CD14-positive monocyte (primary cell): ENCODE results near the gene R3HDM1. TPM values are rescaled to one million over a fixed set of nuclear protein-coding genes. Genes with fewer than 3 reads are reported as not detected.

ENCODE experiments used
- DNase-seq, 3 donors: peaks; one replicate each; pipeline ENCODE4 v3.0.0-alpha.2; 2011 to 2022
- H2AFZ ChIP-seq: 2 replicates; pipeline ENCODE4 v1.6.0; 2012; ENCODE audit warnings: mild to moderate bottlenecking, low read depth, low read length, inconsistent platforms; ENCODE audit not compliant: insufficient read depth, poor library complexity, severe bottlenecking
- H3K27ac ChIP-seq, 2 donors: 1 replicate in 1 of 2; 2 replicates in 1 of 2; pipeline ENCODE4 v1.5.1; 2012 to 2013; ENCODE audit warnings: low read length in 2 of 2, control low read depth in 1 of 2, inconsistent platforms in 1 of 2, low read depth in 1 of 2, mild to moderate bottlenecking in 1 of 2
- H3K27me3 ChIP-seq, 2 donors: one replicate each; pipeline versions ENCODE4 v1.6.0 to v1.6.1; 2011 to 2013; ENCODE audit warnings: low read length in 2 of 2; ENCODE audit not compliant: control insufficient read depth in 2 of 2, insufficient read depth in 2 of 2
- H3K36me3 ChIP-seq, 2 donors: replicated peaks in 1 of 2; 1 replicate in 1 of 2; 2 replicates in 1 of 2; pipeline versions ENCODE4 v1.5.1 to v1.6.1; 2012 to 2013; ENCODE audit warnings: low read length in 2 of 2, control low read depth in 1 of 2, inconsistent platforms in 1 of 2, mild to moderate bottlenecking in 1 of 2; ENCODE audit not compliant: insufficient read depth in 2 of 2, control insufficient read depth in 1 of 2
- H3K4me1 ChIP-seq, 2 donors: 1 replicate in 1 of 2; 2 replicates in 1 of 2; pipeline versions ENCODE4 v1.5.1 to v1.6.1; 2012 to 2013; ENCODE audit warnings: low read length in 2 of 2, control low read depth in 1 of 2, inconsistent platforms in 1 of 2, mild to moderate bottlenecking in 1 of 2, moderate library complexity in 1 of 2; ENCODE audit not compliant: insufficient read depth in 2 of 2, control insufficient read depth in 1 of 2
- H3K4me2 ChIP-seq: replicated peaks from 2 replicates; pipeline ENCODE3; 2012; ENCODE audit warnings: low read length, moderate library complexity, mild to moderate bottlenecking; ENCODE audit not compliant: poor library complexity, severe bottlenecking; ENCODE audit errors: extremely low read depth
- H3K4me3 ChIP-seq, 3 experiments: fragments of 200-600 bp in 1 of 3; sonication (generic) in 1 of 3; replicated peaks in 1 of 3; 1 replicate in 2 of 3; 2 replicates in 1 of 3; pipeline ENCODE4 v1.5.1; 2011 to 2013; ENCODE audit warnings: low read length in 3 of 3, mild to moderate bottlenecking in 3 of 3, control low read depth in 2 of 3, low read depth in 2 of 3, inconsistent platforms in 1 of 3, moderate library complexity in 1 of 3
- H3K79me2 ChIP-seq: 2 replicates; pipeline ENCODE4 v1.6.0; 2012; ENCODE audit warnings: mild to moderate bottlenecking, control low read depth, inconsistent platforms, low read length, moderate library complexity; ENCODE audit not compliant: insufficient read depth
- H3K9ac ChIP-seq: 2 replicates; pipeline ENCODE4 v1.6.0; 2017; ENCODE audit warnings: low read length, mild to moderate bottlenecking; ENCODE audit not compliant: insufficient read depth, poor library complexity, severe bottlenecking
- H3K9me3 ChIP-seq, 2 donors: replicated peaks in 1 of 2; 1 replicate in 1 of 2; 2 replicates in 1 of 2; pipeline versions ENCODE4 v1.5.1 to v1.6.1; 2012 to 2013; ENCODE audit warnings: low read length in 2 of 2, control low read depth in 1 of 2; ENCODE audit not compliant: control insufficient read depth in 1 of 2, insufficient read depth in 1 of 2
- H4K20me1 ChIP-seq: 2 replicates; pipeline ENCODE4 v1.6.0; 2012; ENCODE audit warnings: mild to moderate bottlenecking, low read length, control low read depth, moderate library complexity; ENCODE audit not compliant: insufficient read depth
- H3K27ac Mint-ChIP-seq, 7 donors: one replicate each; pipeline ENCODE4 v1.8.0; 2020; ENCODE audit warnings: mild to moderate bottlenecking in 7 of 7, mixed read lengths in 7 of 7, moderate library complexity in 6 of 7, inconsistent platforms in 2 of 7
- H3K27me3 Mint-ChIP-seq, 3 donors: one replicate each; pipeline ENCODE4 v1.8.0; 2021 to 2022; ENCODE audit warnings: low read depth in 3 of 3, mild to moderate bottlenecking in 3 of 3, mixed read lengths in 3 of 3, moderate library complexity in 3 of 3, inconsistent platforms in 1 of 3
- H3K36me3 Mint-ChIP-seq, 2 donors: one replicate each; pipeline ENCODE4 v1.8.0; 2020; ENCODE audit warnings: mixed read lengths in 2 of 2, inconsistent platforms in 1 of 2, mild to moderate bottlenecking in 1 of 2
- H3K4me1 Mint-ChIP-seq: one replicate; pipeline ENCODE4 v1.8.0; 2020; ENCODE audit warnings: mild to moderate bottlenecking, mixed read lengths
- H3K4me3 Mint-ChIP-seq, 2 donors: one replicate each; pipeline ENCODE4 v1.8.0; 2020; ENCODE audit warnings: mild to moderate bottlenecking in 2 of 2, mixed read lengths in 2 of 2, moderate library complexity in 1 of 2
- H3K9me3 Mint-ChIP-seq, 7 donors: one replicate each; pipeline ENCODE4 v1.8.0; 2020 to 2022; ENCODE audit warnings: mixed read lengths in 7 of 7, mild to moderate bottlenecking in 6 of 7, moderate library complexity in 6 of 7, inconsistent platforms in 2 of 7
- WGBS: methylation state at CpG from one replicate; pipeline ENCODE4 v1.1.5; 2013; ENCODE audit warnings: missing lambda C conversion rate; ENCODE audit not compliant: insufficient coverage; 5-methylcytosine and 5-hydroxymethylcytosine counted together
- intact Hi-C, 2 donors: fragments of 100-400 bp; cut with micrococcal nuclease; formaldehyde crosslinking; loops; one replicate each; pipeline versions ENCODE4 v1.15.0 to v1.15.1; 2023
- polyA plus RNA-seq, 3 donors: library from polyadenylated mRNA; depleted of rRNA in 1 of 3; unstranded in 2 of 3; stranded (reverse) in 1 of 3; fragments of 300-500 nt in 2 of 3; fragments of >200 nt in 1 of 3; fragmentation: Illumina TruSeq in 2 of 3; gene quantifications; 1 replicate in 2 of 3; 2 replicates in 1 of 3; pipeline ENCODE4 v1.2.3, GENCODE V29; 2012 to 2021
- TF ChIP-seq, protein P1 (sequence below): fragments of 200-600 bp; IDR thresholded peaks from one replicate; pipeline ENCODE4 v1.8.0; 2022; ENCODE audit warnings: antibody characterized with exemption, mild to moderate bottlenecking

The R3HDM1 gene
- polyA plus RNA-seq, 3 donors: 5.4 to 24.5 (median 13.1) TPM

GRCh38 chr2:135728064-135728743 is 196.9 kb downstream of the R3HDM1 start:
- 100% methylated on average over 2 of the region's 2 CpGs for WGBS
- H3K79me2 ChIP-seq: no peaks in the 10 kb centered on the region
- H2AFZ ChIP-seq: no peak overlapping the region
- TF ChIP-seq, protein P1, sequence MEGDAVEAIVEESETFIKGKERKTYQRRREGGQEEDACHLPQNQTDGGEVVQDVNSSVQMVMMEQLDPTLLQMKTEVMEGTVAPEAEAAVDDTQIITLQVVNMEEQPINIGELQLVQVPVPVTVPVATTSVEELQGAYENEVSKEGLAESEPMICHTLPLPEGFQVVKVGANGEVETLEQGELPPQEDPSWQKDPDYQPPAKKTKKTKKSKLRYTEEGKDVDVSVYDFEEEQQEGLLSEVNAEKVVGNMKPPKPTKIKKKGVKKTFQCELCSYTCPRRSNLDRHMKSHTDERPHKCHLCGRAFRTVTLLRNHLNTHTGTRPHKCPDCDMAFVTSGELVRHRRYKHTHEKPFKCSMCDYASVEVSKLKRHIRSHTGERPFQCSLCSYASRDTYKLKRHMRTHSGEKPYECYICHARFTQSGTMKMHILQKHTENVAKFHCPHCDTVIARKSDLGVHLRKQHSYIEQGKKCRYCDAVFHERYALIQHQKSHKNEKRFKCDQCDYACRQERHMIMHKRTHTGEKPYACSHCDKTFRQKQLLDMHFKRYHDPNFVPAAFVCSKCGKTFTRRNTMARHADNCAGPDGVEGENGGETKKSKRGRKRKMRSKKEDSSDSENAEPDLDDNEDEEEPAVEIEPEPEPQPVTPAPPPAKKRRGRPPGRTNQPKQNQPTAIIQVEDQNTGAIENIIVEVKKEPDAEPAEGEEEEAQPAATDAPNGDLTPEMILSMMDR: no peak
- no peak overlapping the region for H3K4me3 ChIP-seq
- H3K4me2 ChIP-seq: no peak overlapping the region
- no peaks in the 10 kb centered on the region for H4K20me1 ChIP-seq
- intact Hi-C loops: no loop called here
- H3K4me1 Mint-ChIP-seq: no peaks in the 10 kb centered on the region
- H3K27ac Mint-ChIP-seq: no peak overlapping the region
- H3K4me3 Mint-ChIP-seq: no peak overlapping the region
- no peak overlapping the region for H3K9ac ChIP-seq
- H3K27me3 Mint-ChIP-seq: no peaks in the 10 kb centered on the region
- peaks cover 11 to 28% of the 10 kb centered on the region in 2 donors for H3K36me3 ChIP-seq
- H3K9me3 Mint-ChIP-seq: no peaks in the 10 kb centered on the region
- peaks cover 15 to 29% of the 10 kb centered on the region in 2 donors for H3K36me3 Mint-ChIP-seq
- DNase-seq: no peak
- H3K4me1 ChIP-seq: no peaks in the 10 kb centered on the region
- no peaks in the 10 kb centered on the region for H3K9me3 ChIP-seq
- H3K27ac ChIP-seq: no peak overlapping the region
- H3K27me3 ChIP-seq: no peaks in the 10 kb centered on the region

GRCh38 chr2:135732561-135732960 is 201.3 kb downstream of the R3HDM1 start:
- WGBS: 100% methylated on average over 1 of the region's 5 CpGs
- TF ChIP-seq, protein P1: no peak
- no peaks in the 10 kb centered on the region for H3K36me3 Mint-ChIP-seq
- no peak overlapping the region for H3K27ac ChIP-seq
- no peaks in the 10 kb centered on the region for H3K4me1 ChIP-seq
- no peaks in the 10 kb centered on the region for H3K9me3 Mint-ChIP-seq
- H3K4me1 Mint-ChIP-seq: no peaks in the 10 kb centered on the region
- no peak overlapping the region for H3K4me2 ChIP-seq
- peaks cover 0 to 1% (median 0%) of the 10 kb centered on the region in 3 donors for H3K27me3 Mint-ChIP-seq
- no peak overlapping the region for H3K4me3 ChIP-seq
- H3K79me2 ChIP-seq: no peaks in the 10 kb centered on the region
- intact Hi-C loops: loop anchor here in 1 of 2 donors (10.0 kb wide), 1 partner anchor 208 kb away; no protein-coding TSS in a partner anchor
- DNase-seq: no peak
- H2AFZ ChIP-seq: no peak overlapping the region
- H3K4me3 Mint-ChIP-seq: no peak overlapping the region
- H3K27me3 ChIP-seq: no peaks in the 10 kb centered on the region
- H3K27ac Mint-ChIP-seq: no peak overlapping the region
- H4K20me1 ChIP-seq: no peaks in the 10 kb centered on the region
- no peaks in the 10 kb centered on the region for H3K9me3 ChIP-seq
- no peak overlapping the region for H3K9ac ChIP-seq
- no peaks in the 10 kb centered on the region for H3K36me3 ChIP-seq
